Measurements from ENCODE around the gene USF2. TPM values are rescaled to one million over a fixed set of nuclear protein-coding genes. Genes with fewer than 3 reads are reported as not detected.

The USF2 gene
- total and polyA plus RNA-seq, 7 experiments from 2014 or later: 6.8 to 256 (median 218) TPM

DNA sequence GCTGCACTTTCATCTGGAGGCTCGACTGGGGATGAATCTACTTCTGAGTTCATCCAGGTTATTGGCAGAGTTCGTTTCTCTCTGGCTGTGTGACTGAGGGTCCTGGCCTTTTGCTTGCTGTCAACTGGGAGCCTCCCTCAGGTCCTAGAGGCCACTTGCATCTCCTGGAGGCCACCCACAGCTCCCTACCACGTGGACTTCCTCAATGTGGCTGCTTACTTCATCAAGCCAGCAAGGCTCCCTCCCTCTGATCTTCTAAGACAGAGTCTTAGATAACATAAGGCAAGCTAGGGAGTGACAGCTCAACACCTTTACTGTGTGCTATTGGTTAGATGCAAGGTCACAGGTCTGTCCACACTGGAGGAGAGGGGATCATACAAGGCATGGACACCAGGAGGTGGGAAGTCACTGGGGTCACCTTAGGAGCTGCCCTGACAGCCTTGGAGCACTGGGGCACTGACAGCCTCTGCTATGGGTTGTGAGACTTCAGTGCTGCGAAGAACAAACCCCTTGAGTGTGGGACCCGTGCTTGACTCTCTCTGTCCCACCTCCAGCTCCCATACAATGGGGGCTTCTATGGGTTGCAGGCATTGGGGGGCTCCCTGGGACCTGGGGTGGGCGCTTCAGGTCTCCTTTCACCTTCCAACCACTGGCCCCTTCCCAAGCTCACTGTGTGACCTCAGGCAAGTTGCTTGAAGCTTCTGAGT, 45.5 kb upstream of the USF2 start:
- Mint-ChIP-seq H3K4me3 (peak overlapping the region in 2 of 10 donors; percentile 9 to 34), H3K27ac (peak overlapping the region in 7 of 9 donors; percentile 51 to 85 (median 62)), H3K4me1 (peaks cover 19 to 48% (median 43%) of the 10 kb centered on the region in 7 donors), H3K27me3 (no peaks in the 10 kb centered on the region), H3K36me3 (peaks cover 0 to 4% (median 0%) of the 10 kb centered on the region in 5 donors), H3K9me3 (peaks cover 0 to 8% (median 0%) of the 10 kb centered on the region in 11 donors)
- Histone ChIP-seq H3K27me3 (ENCODE audit: control insufficient read depth in 2 of 2, insufficient read depth in 2 of 2, low read length in 2 of 2) (no peaks in the 10 kb centered on the region), H3K9me3 (ENCODE audit: control insufficient read depth in 2 of 3, low read length in 3 of 3) (no peaks in the 10 kb centered on the region), H3K4me1 (ENCODE audit: control insufficient read depth in 2 of 2, insufficient read depth in 2 of 2, low read length in 2 of 2) (peaks cover 0 to 28% of the 10 kb centered on the region in 2 donors), H3K4me3 (ENCODE audit: low read length) (no peak overlapping the region), H3K27ac (ENCODE audit: low read depth, low read length) (no peak overlapping the region), H3K36me3 (ENCODE audit: control insufficient read depth in 2 of 3, insufficient read depth in 3 of 3, low read length in 3 of 3) (no peaks in the 10 kb centered on the region)
- CTCF ChIA-PET: interaction anchor here (0.5 to 1.2 kb wide), 3 partner anchors 10 to 108 kb away, joined by 3 to 4 read pairs (median 3); no protein-coding TSS in a partner anchor
- DNase-seq: peak in 1 of 9 donors; percentile 12
- POLR2A ChIA-PET: interaction anchor here (0.6 to 2.1 kb wide), 8 partner anchors 10 to 81 kb away, joined by 3 to 12 read pairs (median 5); no protein-coding TSS in a partner anchor
- ATAC-seq: no peak
- intact Hi-C loops (cut with micrococcal nuclease): no loop called here

DNA sequence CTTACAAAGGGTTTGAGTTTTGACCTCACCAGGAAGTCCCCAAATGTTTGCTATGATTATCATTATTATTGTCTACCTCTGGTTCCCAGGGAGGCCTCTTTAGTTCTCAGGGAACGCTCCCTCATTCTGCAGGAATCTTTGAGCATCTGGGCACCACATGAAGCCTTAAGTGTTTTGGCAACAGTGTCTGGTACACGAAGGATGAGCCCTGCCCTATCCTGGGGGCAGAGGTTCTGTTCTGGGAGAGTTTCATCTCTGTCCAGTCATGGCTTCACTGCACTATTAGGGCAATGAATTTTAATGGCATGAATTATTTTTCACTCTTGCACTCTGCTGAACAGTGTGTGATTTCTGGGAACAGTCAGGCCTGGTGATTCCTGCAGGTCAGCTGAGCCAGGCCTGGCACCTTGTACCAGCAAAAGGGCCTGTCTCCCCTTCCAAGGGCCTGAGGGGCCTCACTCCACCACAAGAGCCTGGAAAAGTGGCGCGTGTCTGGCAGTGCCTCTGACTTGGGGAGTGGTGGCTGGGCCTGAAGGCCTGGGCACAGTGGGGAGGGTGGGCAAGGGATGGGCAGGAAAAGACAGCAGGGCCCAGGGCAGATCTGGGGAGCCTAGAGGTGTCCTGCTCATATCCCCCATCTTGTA, 44.8 kb upstream of the USF2 start:
- intact Hi-C loops (cut with micrococcal nuclease): no loop called here
- POLR2A ChIA-PET: interaction anchor here (0.6 to 2.9 kb wide), 8 partner anchors 11 to 81 kb away, joined by 3 to 12 read pairs (median 6); no protein-coding TSS in a partner anchor
- H3K27ac Mint-ChIP-seq: peak overlapping the region in 4 of 9 donors; percentile 9 to 81 (median 62)
- ATAC-seq (no peak), DNase-seq (peak in 1 of 9 donors; percentile 6)
- H3K36me3 Mint-ChIP-seq: peaks cover 0 to 4% (median 0%) of the 10 kb centered on the region in 5 donors
- Histone ChIP-seq H3K27me3 (ENCODE audit: control insufficient read depth in 2 of 2, insufficient read depth in 2 of 2, low read length in 2 of 2) (no peaks in the 10 kb centered on the region), H3K9me3 (ENCODE audit: control insufficient read depth in 2 of 3, low read length in 3 of 3) (no peaks in the 10 kb centered on the region), H3K36me3 (ENCODE audit: control insufficient read depth in 2 of 3, insufficient read depth in 3 of 3, low read length in 3 of 3) (no peaks in the 10 kb centered on the region), H3K4me1 (ENCODE audit: control insufficient read depth in 2 of 2, insufficient read depth in 2 of 2, low read length in 2 of 2) (peaks cover 0 to 28% of the 10 kb centered on the region in 2 donors), H3K27ac (ENCODE audit: low read depth, low read length) (no peak overlapping the region), H3K4me3 (ENCODE audit: low read length) (no peak overlapping the region)
- H3K9me3 Mint-ChIP-seq: peaks cover 0 to 8% (median 0%) of the 10 kb centered on the region in 11 donors
- no peak overlapping the region for H3K4me3 Mint-ChIP-seq
- H3K27me3 Mint-ChIP-seq: no peaks in the 10 kb centered on the region
- CTCF ChIA-PET: interaction anchor here (1.2 kb wide), 1 partner anchor 109 kb away, joined by 3 read pairs; no protein-coding TSS in a partner anchor
- H3K4me1 Mint-ChIP-seq: peaks cover 19 to 48% (median 43%) of the 10 kb centered on the region in 7 donors

DNA sequence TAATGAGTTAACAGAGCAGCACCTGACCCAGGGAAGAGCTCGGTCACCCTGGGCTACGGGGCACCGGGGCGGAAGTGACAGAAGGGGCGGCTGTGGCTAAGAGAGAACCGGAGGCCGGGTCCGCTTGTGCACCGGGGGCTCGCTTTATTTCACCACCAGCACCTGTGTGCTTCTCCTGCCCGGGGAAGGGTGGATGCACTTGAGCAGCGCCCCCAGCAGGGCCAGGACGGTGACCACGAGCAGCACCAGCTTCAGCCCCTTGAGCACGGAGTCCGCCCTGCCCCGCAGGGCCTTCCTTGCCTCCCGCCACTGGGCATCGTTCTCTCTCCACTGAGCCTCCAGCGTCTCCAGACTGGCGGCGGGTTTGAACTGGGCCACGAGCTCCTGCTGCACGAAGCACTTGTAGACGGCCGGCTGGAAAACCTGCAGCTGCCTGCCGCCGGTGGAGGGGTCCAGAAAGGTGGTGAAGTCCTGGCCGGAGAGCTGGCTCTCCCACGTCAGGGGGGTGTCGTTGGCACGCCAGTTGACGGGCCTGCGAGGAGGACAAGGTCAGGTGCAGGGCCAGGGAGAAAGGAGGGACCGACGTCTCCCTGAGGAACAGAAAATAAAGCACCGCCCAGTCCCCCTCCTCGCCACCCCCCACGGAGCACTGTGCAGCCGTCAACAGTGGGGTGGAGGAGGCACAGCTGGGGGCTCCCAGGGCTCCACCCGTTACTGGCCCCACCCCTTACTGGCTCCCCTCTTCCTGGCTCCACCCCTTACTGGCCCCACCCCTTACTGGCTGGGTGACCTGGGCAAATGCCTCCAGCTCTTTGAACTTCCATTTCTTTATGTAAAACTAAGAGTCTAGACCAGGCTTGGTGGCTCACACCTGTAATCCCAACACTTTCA, 43.8 kb upstream of the USF2 start:
- Histone ChIP-seq H3K9me3 (ENCODE audit: control insufficient read depth in 2 of 3, low read length in 3 of 3) (no peaks in the 10 kb centered on the region), H3K4me1 (ENCODE audit: control insufficient read depth in 2 of 2, insufficient read depth in 2 of 2, low read length in 2 of 2) (peaks cover 0 to 28% of the 10 kb centered on the region in 2 donors), H3K4me3 (ENCODE audit: low read length) (no peak overlapping the region), H3K36me3 (ENCODE audit: control insufficient read depth in 2 of 3, insufficient read depth in 3 of 3, low read length in 3 of 3) (no peaks in the 10 kb centered on the region), H3K27ac (ENCODE audit: low read depth, low read length) (no peak overlapping the region), H3K27me3 (ENCODE audit: control insufficient read depth in 2 of 2, insufficient read depth in 2 of 2, low read length in 2 of 2) (no peaks in the 10 kb centered on the region)
- intact Hi-C loops (cut with micrococcal nuclease): no loop called here
- no peak for ATAC-seq
- peak overlapping the region in 6 of 9 donors; percentile 22 to 84 (median 48) for H3K27ac Mint-ChIP-seq
- no peak overlapping the region for H3K4me3 Mint-ChIP-seq
- ChIA-PET POLR2A (interaction anchor here (0.6 to 2.9 kb wide), 6 partner anchors 9 to 162 kb away, joined by 3 to 12 read pairs (median 6); no protein-coding TSS in a partner anchor), CTCF (interaction anchor here (0.6 kb wide), 1 partner anchor 9 kb away, joined by 3 read pairs; no protein-coding TSS in a partner anchor)
- H3K4me1 Mint-ChIP-seq: peaks cover 19 to 42% (median 36%) of the 10 kb centered on the region in 7 donors
- H3K9me3 Mint-ChIP-seq: peaks cover 0 to 5% (median 0%) of the 10 kb centered on the region in 11 donors
- DNase-seq: peak in 1 of 9 donors; percentile 21
- H3K36me3 Mint-ChIP-seq: no peaks in the 10 kb centered on the region
- no peaks in the 10 kb centered on the region for H3K27me3 Mint-ChIP-seq

DNA sequence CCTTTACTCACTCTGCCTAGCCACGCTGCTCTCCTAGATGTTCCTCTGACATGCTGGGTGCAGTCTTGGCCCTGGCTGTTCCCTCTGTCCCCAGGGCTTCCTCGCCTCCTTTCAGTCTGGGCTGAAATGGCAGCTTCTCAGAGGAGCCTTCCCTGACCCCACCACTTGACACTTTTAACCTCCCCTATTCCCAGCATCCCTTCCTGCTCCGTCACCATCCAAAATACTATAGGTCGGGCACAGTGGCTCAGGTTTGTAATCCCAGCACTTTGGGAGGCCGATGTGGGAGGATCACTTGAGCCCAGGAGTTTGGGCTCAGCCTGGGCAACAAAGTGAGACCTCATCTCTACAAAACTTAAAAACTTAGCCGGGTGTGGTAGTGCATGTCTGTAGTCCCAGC, 42.8 kb upstream of the USF2 start:
- H3K4me3 Mint-ChIP-seq: peak overlapping the region in 1 of 10 donors; percentile 5

DNA sequence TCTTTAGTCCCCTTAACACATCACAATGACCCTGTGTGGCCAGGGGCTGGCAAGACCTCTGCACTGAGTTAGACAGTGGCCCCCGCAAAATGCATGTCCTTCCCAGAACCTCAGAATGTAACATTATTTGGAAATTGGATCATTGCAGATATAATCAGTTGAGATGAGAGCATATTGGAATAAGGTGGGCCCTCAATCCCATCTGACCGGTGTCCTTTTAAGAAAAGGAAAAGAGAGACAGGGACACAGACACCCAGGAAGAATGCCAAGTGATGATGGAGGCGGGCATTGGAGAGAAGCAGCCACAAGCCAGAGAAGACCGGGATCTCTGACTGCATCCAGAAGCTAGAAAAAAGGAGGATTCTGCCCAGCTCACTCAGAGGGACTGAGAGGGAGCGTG, 42.0 kb upstream of the USF2 start:
- no peak overlapping the region for H3K27ac ChIP-seq (ENCODE audit: low read depth, low read length)
- ChIA-PET POLR2A (interaction anchor here (0.6 to 2.9 kb wide), 4 partner anchors 9 to 52 kb away, joined by 3 to 12 read pairs (median 6); no protein-coding TSS in a partner anchor), CTCF (interaction anchor here (1.1 to 1.2 kb wide), 2 partner anchors 10 to 85 kb away, joined by 3 read pairs; no protein-coding TSS in a partner anchor)
- H3K36me3 ChIP-seq (ENCODE audit: control insufficient read depth in 2 of 3, insufficient read depth in 3 of 3, low read length in 3 of 3): no peaks in the 10 kb centered on the region
- peaks cover 0 to 5% (median 0%) of the 10 kb centered on the region in 11 donors for H3K9me3 Mint-ChIP-seq
- peaks cover 0 to 2% (median 0%) of the 10 kb centered on the region in 5 donors for H3K27me3 Mint-ChIP-seq
- H3K27ac Mint-ChIP-seq: peak overlapping the region in 1 of 9 donors; percentile 39
- H3K4me3 Mint-ChIP-seq: no peak overlapping the region
- H3K4me1 ChIP-seq (ENCODE audit: control insufficient read depth in 2 of 2, insufficient read depth in 2 of 2, low read length in 2 of 2): peaks cover 0 to 15% of the 10 kb centered on the region in 2 donors
- H3K4me3 ChIP-seq (ENCODE audit: low read length): no peak overlapping the region
- peaks cover 14 to 29% (median 24%) of the 10 kb centered on the region in 7 donors for H3K4me1 Mint-ChIP-seq
- H3K27me3 ChIP-seq (ENCODE audit: control insufficient read depth in 2 of 2, insufficient read depth in 2 of 2, low read length in 2 of 2): no peaks in the 10 kb centered on the region
- ATAC-seq (no peak), DNase-seq (no peak)
- intact Hi-C loops (cut with micrococcal nuclease): no loop called here
- no peaks in the 10 kb centered on the region for H3K9me3 ChIP-seq (ENCODE audit: control insufficient read depth in 2 of 3, low read length in 3 of 3)
- no peaks in the 10 kb centered on the region for H3K36me3 Mint-ChIP-seq

More for the DNA sequence above, 42.8 kb upstream of the USF2 start:
- no peaks in the 10 kb centered on the region for H3K36me3 Mint-ChIP-seq
- Histone ChIP-seq H3K27ac (ENCODE audit: low read depth, low read length) (no peak overlapping the region), H3K9me3 (ENCODE audit: control insufficient read depth in 2 of 3, low read length in 3 of 3) (no peaks in the 10 kb centered on the region), H3K4me1 (ENCODE audit: control insufficient read depth in 2 of 2, insufficient read depth in 2 of 2, low read length in 2 of 2) (peaks cover 0 to 20% of the 10 kb centered on the region in 2 donors), H3K36me3 (ENCODE audit: control insufficient read depth in 2 of 3, insufficient read depth in 3 of 3, low read length in 3 of 3) (no peaks in the 10 kb centered on the region), H3K4me3 (ENCODE audit: low read length) (no peak overlapping the region), H3K27me3 (ENCODE audit: control insufficient read depth in 2 of 2, insufficient read depth in 2 of 2, low read length in 2 of 2) (no peaks in the 10 kb centered on the region)
- ATAC-seq: no peak
- peak overlapping the region in 5 of 9 donors; percentile 22 to 76 (median 48) for H3K27ac Mint-ChIP-seq
- peaks cover 14 to 34% (median 28%) of the 10 kb centered on the region in 7 donors for H3K4me1 Mint-ChIP-seq
- peaks cover 0 to 5% (median 0%) of the 10 kb centered on the region in 11 donors for H3K9me3 Mint-ChIP-seq
- POLR2A ChIA-PET: interaction anchor here (1.3 to 2.9 kb wide), 4 partner anchors 10 to 15 kb away, joined by 5 to 12 read pairs (median 8); no protein-coding TSS in a partner anchor
- CTCF ChIA-PET: interaction anchor here (1.1 to 1.2 kb wide), 2 partner anchors 9 to 84 kb away, joined by 3 read pairs; no protein-coding TSS in a partner anchor
- intact Hi-C loops (cut with micrococcal nuclease): no loop called here
- peaks cover 0 to 2% (median 0%) of the 10 kb centered on the region in 5 donors for H3K27me3 Mint-ChIP-seq
- peak in 1 of 9 donors; percentile 7 for DNase-seq

Data from naive thymus-derived CD4-positive, alpha-beta T cell (primary cell).